ENCODE results near the gene FOXO1. TPM values are rescaled to one million over a fixed set of nuclear protein-coding genes. Genes with fewer than 3 reads are reported as not detected.

FOXO1 gene
- total and polyA plus RNA-seq, 2 experiments from 2014 or later, result 32.4 to 68.0 TPM

- Mint-ChIP-seq H3K9me3 (no peaks in the 10 kb centered on the region), H3K4me3 (no peak overlapping the region), H3K36me3 (ENCODE audit: low read depth) (peaks cover 9% of the 10 kb centered on the region; the same call in 2 of the 3 replicates), H3K27ac (no peak overlapping the region), H3K4me1 (peaks cover 79% of the 10 kb centered on the region), H3K27me3 (ENCODE audit: insufficient read depth, low read depth, poor library complexity) (peaks cover 4% of the 10 kb centered on the region)
- no peak overlapping the region for H3K4me2 ChIP-seq
- peaks cover 89% of the 10 kb centered on the region for H3K4me1 ChIP-seq (ENCODE audit: insufficient read depth)
- H3F3A ChIP-seq (replicated peaks; ENCODE audit: low read depth), result peaks cover 14% of the 10 kb centered on the region
- H4K20me1 ChIP-seq (replicated peaks; ENCODE audit: insufficient read depth), result peaks cover 90% of the 10 kb centered on the region
- DNase-seq (ENCODE audit: low spot score), result no peak
- H2AFZ ChIP-seq, result no peak overlapping the region
- no peak overlapping the region for H3K4me3 ChIP-seq
- H3K36me3 ChIP-seq (ENCODE audit: insufficient read depth), result no peaks in the 10 kb centered on the region
- TF ChIP-seq REST (IDR thresholded peaks at IDR 0.05; ENCODE audit: unreplicated experiment) (no peak), ETS1 (IDR thresholded peaks at IDR 0.05) (no peak), CTCF (conservative IDR thresholded peaks at IDR 0.05; ENCODE audit: low read depth in 2 of 2) (no peak), POLR2AphosphoS5 (IDR thresholded peaks at IDR 0.05; ENCODE audit: low read depth) (no peak), JUNB (IDR thresholded peaks at IDR 0.05; ENCODE audit: unreplicated experiment) (no peak), ZNF114 (CRISPR knock-in tag; IDR thresholded peaks at IDR 0.05) (no peak), ZNF331 (CRISPR knock-in tag; IDR thresholded peaks at IDR 0.05; ENCODE audit: low read depth) (no peak), NANOG (IDR thresholded peaks at IDR 0.05; ENCODE audit: borderline replicate concordance) (no peak), CREB1 (CRISPR knock-in tag; IDR thresholded peaks at IDR 0.05; ENCODE audit: low read depth) (no peak), EZH2phosphoT487 (IDR thresholded peaks at IDR 0.05; ENCODE audit: unreplicated experiment) (no peak), EZH2 (IDR thresholded peaks at IDR 0.05; ENCODE audit: low read depth, unreplicated experiment) (no peak), STAT1 (IDR thresholded peaks at IDR 0.05; ENCODE audit: unreplicated experiment) (no peak)
- H3K9me2 ChIP-seq (ENCODE audit: insufficient read depth), result no peaks in the 10 kb centered on the region
- no peak for ATAC-seq
- no peaks in the 10 kb centered on the region for H3K27me3 ChIP-seq (ENCODE audit: insufficient read depth)
- peak overlapping the region; percentile 27; the same call in 1 of the 2 replicates for H3K27ac ChIP-seq (ENCODE audit: low read depth)
- peaks cover 100% of the 10 kb centered on the region for H3K79me2 ChIP-seq (replicated peaks; ENCODE audit: insufficient read depth)
Observed at GRCh38 chr13:40617801-40618356, 48.6 kb downstream of the FOXO1 start.
